Subcutaneous adipose tissue (tissue), 4 donors: Measurements from ENCODE around the gene DDX31. TPM values are rescaled to one million over a fixed set of nuclear protein-coding genes. Genes with fewer than 3 reads are reported as not detected.

Source experiments
- total RNA-seq, 4 donors: library from RNA; depleted of rRNA; stranded (reverse); fragments of >200 nt; gene quantifications; one replicate each; pipeline ENCODE4 v1.1.0, GENCODE V29; 2016
- TF ChIP-seq, protein P1 (sequence below): fragments of 450-650 bp; IDR thresholded peaks from one replicate; pipeline ENCODE4 v1.5.1; 2016; ENCODE audit warnings: low read depth, mild to moderate bottlenecking, control low read depth, antibody characterized with exemption, moderate library complexity

DDX31 gene
- total RNA-seq, 4 donors from 2014 or later: 8.5 to 15.7 (median 10.8) TPM

DNA sequence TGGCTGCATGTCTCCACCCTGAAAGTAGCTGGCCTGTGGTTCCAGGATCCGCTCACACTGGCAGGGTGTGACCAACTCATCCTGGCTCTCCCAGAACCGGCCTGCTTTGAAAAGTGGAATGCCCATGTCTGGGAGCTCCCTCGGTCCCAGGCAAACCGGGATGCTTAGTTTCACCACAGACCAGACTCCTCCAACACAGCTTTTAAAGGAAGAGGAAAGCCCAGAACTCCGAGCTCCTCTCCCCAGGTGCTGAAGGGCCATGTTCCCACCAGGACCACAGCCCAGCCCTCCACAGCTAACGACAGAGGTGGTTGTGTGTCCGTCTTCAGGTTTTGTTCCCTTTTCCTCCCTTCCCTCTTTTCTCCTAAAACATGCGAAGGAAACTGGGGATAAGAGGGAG, 38.5 kb upstream of the DDX31 start:
- TF ChIP-seq, protein P1, sequence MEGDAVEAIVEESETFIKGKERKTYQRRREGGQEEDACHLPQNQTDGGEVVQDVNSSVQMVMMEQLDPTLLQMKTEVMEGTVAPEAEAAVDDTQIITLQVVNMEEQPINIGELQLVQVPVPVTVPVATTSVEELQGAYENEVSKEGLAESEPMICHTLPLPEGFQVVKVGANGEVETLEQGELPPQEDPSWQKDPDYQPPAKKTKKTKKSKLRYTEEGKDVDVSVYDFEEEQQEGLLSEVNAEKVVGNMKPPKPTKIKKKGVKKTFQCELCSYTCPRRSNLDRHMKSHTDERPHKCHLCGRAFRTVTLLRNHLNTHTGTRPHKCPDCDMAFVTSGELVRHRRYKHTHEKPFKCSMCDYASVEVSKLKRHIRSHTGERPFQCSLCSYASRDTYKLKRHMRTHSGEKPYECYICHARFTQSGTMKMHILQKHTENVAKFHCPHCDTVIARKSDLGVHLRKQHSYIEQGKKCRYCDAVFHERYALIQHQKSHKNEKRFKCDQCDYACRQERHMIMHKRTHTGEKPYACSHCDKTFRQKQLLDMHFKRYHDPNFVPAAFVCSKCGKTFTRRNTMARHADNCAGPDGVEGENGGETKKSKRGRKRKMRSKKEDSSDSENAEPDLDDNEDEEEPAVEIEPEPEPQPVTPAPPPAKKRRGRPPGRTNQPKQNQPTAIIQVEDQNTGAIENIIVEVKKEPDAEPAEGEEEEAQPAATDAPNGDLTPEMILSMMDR: no peak

DNA sequence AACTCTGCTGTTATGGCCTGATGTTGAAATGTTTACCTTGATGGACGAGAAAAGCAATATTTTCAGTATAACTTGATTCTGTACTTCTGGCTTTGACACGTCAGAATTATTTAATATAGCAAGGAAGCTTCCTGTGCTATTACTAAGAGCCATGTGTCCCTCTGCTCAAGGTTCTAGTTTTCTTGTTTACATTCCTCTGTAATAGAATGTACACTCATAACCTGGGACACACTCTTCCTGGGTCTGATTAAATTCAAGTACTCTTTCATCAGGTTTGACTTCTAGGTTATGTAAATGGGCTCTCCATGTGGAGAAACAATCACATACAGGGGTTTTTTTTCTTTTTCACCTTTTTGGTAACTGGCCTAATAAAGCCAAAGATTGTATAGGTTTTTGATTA, 33.6 kb upstream of the DDX31 start:
- TF ChIP-seq, protein P1: no peak

DNA sequence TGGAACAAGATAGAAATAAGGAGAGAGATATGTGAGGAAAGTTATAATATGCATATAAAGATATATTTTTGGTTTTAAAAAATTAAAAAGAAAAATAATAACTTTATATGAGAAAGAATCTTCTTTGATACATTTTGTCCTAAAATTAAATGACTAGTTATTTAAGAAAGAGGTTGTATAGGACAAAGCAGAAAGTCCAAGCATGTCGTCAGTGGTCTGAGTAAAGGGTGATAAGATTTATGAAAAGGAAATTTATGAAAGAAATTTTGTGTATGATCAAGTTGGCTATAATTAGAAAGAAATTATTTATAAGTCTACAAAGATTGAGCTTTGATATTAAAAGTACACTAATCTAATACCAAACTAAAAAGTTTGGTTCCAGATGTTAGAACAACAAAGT, 32.5 kb upstream of the DDX31 start:
- TF ChIP-seq, protein P1: no peak

DNA sequence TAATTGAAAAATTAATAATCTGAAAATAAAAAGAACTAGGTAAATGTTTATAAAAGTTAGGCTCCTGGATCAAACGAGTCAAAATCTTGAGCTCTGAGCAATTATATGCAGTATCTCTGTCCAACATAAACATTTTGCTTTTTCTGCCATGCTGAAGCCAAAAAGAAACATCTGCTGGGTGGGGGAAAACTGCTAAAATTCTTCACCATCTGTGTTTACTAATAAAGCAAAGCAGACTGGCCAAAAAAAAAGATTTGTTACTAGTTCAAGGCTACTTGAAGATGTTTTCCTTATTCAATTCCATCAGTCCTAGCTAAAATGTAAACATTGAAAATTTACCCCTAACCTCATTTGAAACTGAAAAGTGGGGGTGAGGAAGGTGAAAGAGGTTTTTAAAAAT, 30.2 kb upstream of the DDX31 start:
- TF ChIP-seq, protein P1: no peak

DNA sequence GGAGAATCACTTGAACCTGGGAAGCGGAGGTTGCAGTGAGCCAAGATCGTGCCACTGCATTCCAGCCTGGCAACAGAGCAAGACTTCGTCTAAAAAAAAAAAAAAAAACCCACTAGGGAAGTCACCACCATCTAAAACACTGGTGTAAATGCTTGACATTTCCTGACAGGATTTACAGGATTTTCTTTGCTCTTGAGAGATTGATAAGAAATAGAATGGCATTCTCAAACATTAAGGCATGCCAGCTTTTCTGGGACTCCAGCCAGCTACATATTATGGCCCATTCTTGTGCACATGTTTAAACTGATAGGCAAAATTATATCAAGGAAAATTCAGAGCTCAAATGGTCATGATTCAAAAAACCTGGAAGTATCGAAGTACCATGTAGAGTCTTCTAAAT, 29.2 kb upstream of the DDX31 start:
- TF ChIP-seq, protein P1: no peak

DNA sequence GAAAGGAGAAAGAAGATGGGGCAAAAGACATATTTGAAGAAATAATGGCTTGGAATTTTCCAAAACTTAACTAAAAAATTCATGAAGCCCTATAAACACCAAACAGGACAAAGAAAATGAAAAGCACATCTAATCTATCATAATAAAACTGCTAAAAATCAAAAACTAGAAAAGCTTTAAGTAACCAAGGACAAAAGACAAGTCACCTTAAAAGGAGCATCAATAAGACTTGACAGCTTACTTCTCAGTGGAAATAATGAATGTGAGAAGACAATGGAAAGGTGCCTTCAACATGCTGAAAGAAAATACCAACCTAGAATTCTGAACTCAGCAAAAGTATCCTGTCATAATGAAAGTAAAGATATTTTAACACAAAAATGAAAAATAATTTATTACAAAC, 27.4 kb upstream of the DDX31 start:
- TF ChIP-seq, protein P1: no peak

DNA sequence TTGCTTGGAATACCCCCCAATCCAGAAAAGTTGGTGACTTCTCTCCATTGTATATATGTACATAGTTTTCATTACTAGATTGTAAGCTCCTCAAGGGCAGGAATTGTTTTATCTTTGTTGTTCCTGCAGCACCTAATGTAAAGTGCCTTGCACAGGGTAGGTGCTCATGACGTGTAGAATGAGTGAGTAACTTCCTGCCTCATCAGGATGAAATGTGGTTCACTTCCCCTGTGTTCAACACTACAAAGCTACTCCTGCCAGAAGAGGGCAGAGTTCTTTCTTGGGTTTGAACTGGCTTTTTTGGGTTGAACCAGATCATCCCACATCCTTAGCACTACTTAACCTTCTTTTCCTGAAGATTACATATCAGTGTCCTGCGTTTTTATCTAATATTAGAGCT, 24.4 kb upstream of the DDX31 start:
- TF ChIP-seq, protein P1: no peak
